GM18498 (cell line): ENCODE results near the gene ZSCAN21.
A peak's percentile ranks its signal among the peaks of the same experiment; 100 is the strongest.

Experiments
- ATAC-seq: cut with Tn5 transposase; IDR thresholded peaks from one replicate; pipeline ENCODE4 v1.9.1; 2021; ENCODE audit warnings: mild to moderate bottlenecking, moderate library complexity; ENCODE audit not compliant: unreplicated experiment

ZSCAN21 gene

DNA sequence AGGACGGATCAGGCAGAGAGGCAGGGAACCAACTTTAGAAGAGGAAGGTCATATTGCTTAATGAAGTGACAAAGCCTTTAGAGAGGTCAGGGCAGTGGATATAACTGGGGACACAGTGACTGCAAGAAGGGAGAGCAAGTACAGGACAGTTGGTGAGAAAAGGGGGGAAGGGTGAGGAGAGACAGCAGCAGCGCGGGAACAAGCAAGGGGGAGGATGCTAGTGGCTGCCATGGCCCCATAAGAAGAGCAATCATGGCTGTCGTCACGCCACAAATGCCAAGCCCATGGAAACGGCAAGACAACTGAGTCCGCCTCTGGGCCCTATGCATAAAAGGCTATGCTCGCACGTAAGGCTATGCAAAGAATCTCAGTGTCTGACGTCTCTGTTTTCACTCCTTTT is 22.9 kb downstream of the ZSCAN21 start:
- ATAC-seq: no peak

GRCh38 chr7:100074841-100075240 is 25.3 kb downstream of the ZSCAN21 start:
- ATAC-seq: no peak

- no peak for ATAC-seq
Measured at GRCh38 chr7:100075418-100075817, 25.8 kb downstream of the ZSCAN21 start.

DNA sequence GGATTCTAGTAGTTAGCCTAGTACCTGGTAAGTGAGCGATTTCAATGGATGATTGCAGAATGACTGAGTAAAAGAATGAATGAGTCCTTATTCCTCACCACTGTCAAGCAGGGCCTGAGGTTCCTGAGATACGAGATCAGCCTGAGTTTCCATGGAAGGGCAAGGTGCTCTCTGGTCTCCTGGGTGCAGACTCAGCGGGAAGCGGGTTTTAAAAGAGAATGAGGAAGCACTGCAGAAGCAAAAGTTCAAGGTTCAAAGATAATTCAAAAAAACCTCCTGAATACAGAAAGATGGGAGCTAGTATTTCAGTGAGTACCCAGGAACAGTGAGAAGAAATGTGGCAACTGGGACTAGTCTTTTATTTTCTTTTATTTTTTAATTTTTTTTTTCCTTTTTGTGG is 27.6 kb downstream of the ZSCAN21 start:
- no peak for ATAC-seq

DNA sequence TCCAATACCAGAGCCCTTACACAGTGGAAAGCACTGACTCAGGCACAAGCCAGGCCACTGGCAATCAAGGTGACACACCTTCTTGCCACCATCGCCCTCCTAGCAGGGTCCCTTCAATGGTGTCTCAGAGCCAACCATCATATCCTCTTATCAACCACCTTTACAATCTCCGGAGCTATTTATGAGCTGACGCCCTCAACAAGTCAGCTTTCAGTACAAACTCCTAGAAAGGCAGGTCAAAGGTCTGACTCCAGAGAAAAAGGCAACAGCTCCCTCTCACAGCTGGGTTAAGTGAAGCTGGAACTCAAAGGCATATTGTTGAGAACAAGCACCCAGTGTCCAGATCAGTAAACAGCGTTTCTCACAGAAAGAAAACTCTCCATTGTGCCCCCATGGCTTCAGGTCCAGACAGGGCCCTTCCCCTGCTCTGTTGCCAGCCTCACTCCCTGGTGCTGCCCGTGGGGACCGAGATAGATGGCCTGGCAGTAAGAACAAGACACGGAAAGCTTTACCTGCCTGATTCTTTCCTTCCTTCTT is 29.5 kb downstream of the ZSCAN21 start:
- no peak for ATAC-seq

- ATAC-seq: no peak
Measured at GRCh38 chr7:100080907-100081534, 31.4 kb downstream of the ZSCAN21 start.

DNA sequence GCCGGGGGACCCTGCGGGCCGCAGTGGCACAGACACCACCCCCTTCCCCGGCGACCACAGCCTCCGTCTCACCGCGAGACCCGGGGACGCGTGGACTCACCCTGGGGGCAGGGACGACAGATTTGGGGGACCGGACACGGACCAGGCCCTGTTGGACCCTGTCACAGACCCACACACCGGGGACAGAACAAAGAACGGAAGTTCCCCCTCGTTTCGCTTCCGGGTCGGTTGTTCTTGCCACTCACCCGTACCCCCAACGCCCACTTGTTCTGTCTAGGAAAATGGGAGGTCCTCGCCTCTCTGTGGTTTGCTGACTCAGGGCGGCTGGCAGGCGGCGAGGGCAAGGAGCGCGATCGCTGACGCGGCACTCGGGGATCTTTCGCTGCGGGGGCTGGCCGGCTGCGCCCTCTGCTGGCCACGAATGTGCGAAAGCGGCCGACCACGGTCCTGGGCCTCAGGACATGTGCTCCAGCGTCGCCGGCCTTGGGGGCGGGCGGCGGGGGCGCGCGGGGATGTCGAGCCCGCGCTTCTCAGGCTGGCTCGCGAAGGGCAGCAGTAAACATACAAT is 32.0 kb downstream of the ZSCAN21 start, which contains the start of gene ZNF3:
TSS of gene ZNF3 (minus strand) at position 189 of the 568 bp plus-strand sequence. CDS start 4,366 bp downstream, outside the sequence.
- peak; percentile 88 for ATAC-seq

- ATAC-seq: no peak
Measured at GRCh38 chr7:100082978-100083377, 33.4 kb downstream of the ZSCAN21 start.

- no peak for ATAC-seq
Measured at GRCh38 chr7:100085515-100085914, 35.9 kb downstream of the ZSCAN21 start.

DNA sequence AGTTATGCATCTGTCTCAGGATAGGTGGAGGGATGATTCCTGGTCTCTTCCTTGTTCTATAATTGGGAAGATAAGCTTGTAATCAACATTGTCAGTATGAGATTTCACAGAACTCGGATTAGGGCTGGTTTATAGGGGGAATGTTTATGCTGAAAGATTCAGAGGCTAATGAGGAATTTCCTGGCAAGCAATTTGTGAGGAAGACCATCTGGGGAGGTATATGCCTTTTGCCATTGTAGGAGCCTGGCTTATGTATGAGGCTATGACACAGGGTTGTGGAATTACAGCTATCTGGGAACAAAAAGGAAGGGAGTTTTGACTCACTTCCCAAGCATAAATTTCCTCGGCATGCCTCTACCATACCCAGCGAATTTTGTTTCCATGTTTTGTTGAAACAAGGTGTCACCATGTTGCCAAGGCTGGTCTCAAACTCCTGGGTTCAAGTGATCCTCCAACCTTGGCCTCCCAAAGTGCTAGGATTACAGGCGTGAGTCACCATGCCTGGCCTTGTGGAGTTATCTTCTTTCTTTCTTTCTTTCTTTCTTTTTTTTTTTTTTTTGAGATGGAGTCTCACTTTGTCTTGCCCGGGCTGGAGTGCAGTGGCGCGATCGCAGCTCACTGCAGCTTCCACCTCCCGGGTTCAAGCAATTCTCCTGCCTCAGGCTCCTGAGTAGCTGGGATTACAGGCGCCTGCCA is 37.6 kb downstream of the ZSCAN21 start:
- no peak for ATAC-seq

DNA sequence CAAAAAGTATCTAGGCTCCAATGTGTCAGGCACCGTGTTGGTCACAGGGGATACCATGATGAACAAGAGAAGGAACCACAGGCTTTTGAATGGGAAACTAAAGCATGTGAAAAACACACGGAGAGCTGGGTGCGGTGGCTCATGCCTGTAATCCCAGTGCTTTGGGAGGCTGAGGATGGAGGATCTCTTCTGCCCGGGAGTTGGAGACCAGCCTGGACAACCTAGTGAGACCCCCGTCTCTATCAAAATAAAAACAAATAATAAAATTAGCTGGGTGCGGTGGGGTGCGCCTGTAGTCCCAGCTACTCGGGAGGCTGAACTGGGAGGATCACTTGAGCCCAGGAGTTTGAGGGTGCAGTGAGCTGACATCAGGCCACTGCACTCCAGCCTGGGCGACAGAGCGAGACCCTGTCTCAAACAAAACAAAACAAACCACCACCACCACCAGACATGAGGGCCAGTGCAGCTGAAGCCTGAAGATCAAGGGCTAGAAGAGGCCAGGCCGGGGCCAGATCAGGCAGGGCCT is 38.6 kb downstream of the ZSCAN21 start:
- peak; percentile 6 for ATAC-seq

GRCh38 chr7:100088621-100089457 is 39.3 kb downstream of the ZSCAN21 start, which contains the start of gene COPS6:
Gene COPS6, plus strand, starts transcription at chr7:100088969. Its CDS starts 22 bp downstream, at chr7:100088991.
- peak; percentile 59 for ATAC-seq

DNA sequence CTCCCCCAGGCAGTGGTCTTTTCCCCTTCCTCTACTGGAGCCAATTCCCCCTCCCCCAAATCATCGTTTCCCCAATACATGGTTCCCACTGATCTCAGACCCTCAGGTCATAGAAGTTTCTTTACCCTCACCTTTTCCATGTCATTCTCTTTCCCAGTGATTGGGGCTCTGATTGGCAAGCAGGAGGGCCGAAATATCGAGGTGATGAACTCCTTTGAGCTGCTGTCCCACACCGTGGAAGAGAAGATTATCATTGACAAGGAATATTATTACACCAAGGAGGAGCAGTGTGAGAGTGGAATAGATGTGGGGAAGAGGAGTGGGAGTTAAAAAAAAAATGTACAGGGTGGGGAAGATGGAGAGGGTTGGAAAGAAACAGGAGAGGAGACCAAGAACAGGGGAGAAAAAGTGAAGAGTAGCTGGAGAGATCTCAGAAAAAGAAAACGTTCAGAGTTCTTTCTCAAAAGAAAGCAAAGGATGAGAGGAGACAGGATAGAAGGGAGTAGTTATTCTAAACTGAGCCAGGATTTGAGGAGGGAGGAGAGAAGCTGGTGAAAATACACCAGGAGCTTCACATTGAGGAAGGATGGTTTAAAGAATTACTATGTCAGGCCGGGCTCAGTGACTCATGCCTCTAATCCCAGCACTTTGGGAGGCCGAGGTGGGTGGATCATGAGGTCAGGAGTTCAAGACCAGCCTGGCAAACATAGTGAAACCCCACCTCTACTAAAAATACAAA is 40.1 kb downstream of the ZSCAN21 start:
- ATAC-seq: no peak

- ATAC-seq: no peak
Measured at GRCh38 chr7:100090527-100091410, 41.2 kb downstream of the ZSCAN21 start.

DNA sequence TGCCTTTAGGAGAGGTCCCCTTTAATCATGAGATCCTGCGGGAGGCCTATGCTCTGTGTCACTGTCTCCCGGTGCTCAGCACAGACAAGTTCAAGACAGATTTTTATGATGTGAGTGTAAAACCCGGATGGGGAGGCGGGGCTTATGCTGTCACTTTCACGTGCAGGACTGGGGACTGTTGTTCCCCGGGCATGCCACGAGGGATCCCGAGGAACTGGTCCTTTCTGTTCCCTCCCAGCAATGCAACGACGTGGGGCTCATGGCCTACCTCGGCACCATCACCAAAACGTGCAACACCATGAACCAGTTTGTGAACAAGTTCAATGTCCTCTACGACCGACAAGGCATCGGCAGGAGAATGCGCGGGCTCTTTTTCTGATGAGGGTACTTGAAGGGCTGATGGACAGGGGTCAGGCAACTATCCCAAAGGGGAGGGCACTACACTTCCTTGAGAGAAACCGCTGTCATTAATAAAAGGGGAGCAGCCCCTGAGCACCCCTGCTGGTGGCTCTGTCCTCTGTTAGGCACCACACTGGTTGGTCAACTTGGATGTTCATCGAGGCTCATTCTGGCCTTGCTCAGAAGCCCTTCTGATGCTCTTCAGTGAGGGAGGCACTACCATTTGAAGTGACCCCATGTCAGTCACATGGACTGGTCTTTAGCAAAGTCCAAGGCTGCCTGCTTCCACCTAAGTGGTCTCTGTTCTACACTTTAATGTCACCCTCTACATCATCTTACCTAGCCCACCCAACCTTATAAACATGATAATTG is 42.0 kb downstream of the ZSCAN21 start:
- ATAC-seq: no peak

- no peak for ATAC-seq
Measured at GRCh38 chr7:100093054-100093453, 43.5 kb downstream of the ZSCAN21 start.

GRCh38 chr7:100093498-100093897 is 43.9 kb downstream of the ZSCAN21 start:
- no peak for ATAC-seq

- ATAC-seq: no peak
Measured at GRCh38 chr7:100093925-100094486, 44.4 kb downstream of the ZSCAN21 start.
